Upper lobe of left lung (tissue), 4 donors: ENCODE measurements around the gene DLEC1.

ENCODE experiments used
- CTCF ChIP-seq, 6 experiments: fragments of 450-650 bp in 4 of 6; fragments of 200-600 bp in 2 of 6; sonication (generic) in 2 of 6; IDR thresholded peaks; one replicate each; pipeline ENCODE4 v1.5.1; 2016 to 2019; ENCODE audit warnings: antibody characterized with exemption in 6 of 6
- EP300 ChIP-seq, 4 donors: sonication (generic); formaldehyde crosslinking; IDR thresholded peaks; one replicate each; pipeline ENCODE4 v1.5.1; 2017; ENCODE audit warnings: antibody characterized with exemption in 4 of 4, control low read depth in 2 of 4
- POLR2A ChIP-seq, 4 donors: fragments of 450-650 bp; IDR thresholded peaks; one replicate each; pipeline ENCODE4 v1.5.1; 2016 to 2017; ENCODE audit warnings: antibody characterized with exemption in 4 of 4, mild to moderate bottlenecking in 2 of 4
- POLR2AphosphoS5 ChIP-seq, 2 donors: sonication (generic); formaldehyde crosslinking; IDR thresholded peaks; one replicate each; pipeline ENCODE4 v1.5.1; 2017; ENCODE audit warnings: antibody characterized with exemption in 2 of 2

GRCh38 chr3:38028621-38029361, 10.2 kb upstream of the DLEC1 start:
- TF ChIP-seq CTCF (IDR thresholded peaks at IDR 0.05): no peak
- no peak for TF ChIP-seq POLR2AphosphoS5 (IDR thresholded peaks at IDR 0.05)
- TF ChIP-seq EP300 (IDR thresholded peaks at IDR 0.05): no peak
- TF ChIP-seq POLR2A (IDR thresholded peaks at IDR 0.05): no peak
